Heart right ventricle (tissue), 16 donors: ENCODE measurements around the gene NRL. TPM values are rescaled to one million over a fixed set of nuclear protein-coding genes. Genes with fewer than 3 reads are reported as not detected.

Experiments used
- ATAC-seq, 8 donors: fragments of 200-7000 bp; cut with Tn5 transposase; one replicate each; pipeline ENCODE4 v1.9.1; 2020; ENCODE audit warnings: mild to moderate bottlenecking in 8 of 8, moderate library complexity in 8 of 8, moderate number of reproducible peaks in 1 of 8
- DNase-seq, 2 donors: peaks; one replicate each; pipeline ENCODE4 v3.0.0-alpha.2; 2020
- H3K27ac ChIP-seq, 10 donors: fragments of 200-600 bp; sonication (generic) in 2 of 10; one replicate each; pipeline versions ENCODE4 v1.5.0 to v1.8.0; 2020 to 2022; ENCODE audit warnings: mild to moderate bottlenecking in 3 of 10
- H3K27me3 ChIP-seq, 7 donors: fragments of 200-600 bp; one replicate each; pipeline ENCODE4 v1.8.0; 2021 to 2022; ENCODE audit warnings: mild to moderate bottlenecking in 2 of 7
- H3K36me3 ChIP-seq, 9 donors: fragments of 200-600 bp; sonication (generic) in 1 of 9; one replicate each; pipeline versions ENCODE4 v1.5.0 to v1.8.0; 2020 to 2022; ENCODE audit warnings: mild to moderate bottlenecking in 2 of 9
- H3K4me1 ChIP-seq, 9 donors: fragments of 200-600 bp; sonication (generic) in 1 of 9; one replicate each; pipeline versions ENCODE4 v1.5.0 to v1.8.0; 2020 to 2022; ENCODE audit warnings: mild to moderate bottlenecking in 4 of 9
- H3K4me3 ChIP-seq, 10 donors: fragments of 200-600 bp; sonication (generic) in 2 of 10; one replicate each; pipeline versions ENCODE4 v1.5.0 to v1.8.0; 2020 to 2022; ENCODE audit warnings: mild to moderate bottlenecking in 7 of 10, moderate library complexity in 2 of 10
- H3K9me3 ChIP-seq, 11 donors: fragments of 200-600 bp in 10 of 11; sonication (generic) in 2 of 11; one replicate each; pipeline versions ENCODE4 v1.5.0 to v1.8.0; 2013 to 2022; ENCODE audit warnings: mild to moderate bottlenecking in 2 of 11, control low read depth in 1 of 11, moderate library complexity in 1 of 11
- WGBS, 2 donors: extraction: QIAGEN DNeasy Blood & Tissue Kit; methylation state at CpG; one replicate each; pipeline ENCODE4 v1.1.7; 2013; ENCODE audit warnings: inconsistent platforms in 1 of 2; 5-methylcytosine and 5-hydroxymethylcytosine counted together
- intact Hi-C, 10 donors: fragments of 100-400 bp; cut with DNase I; formaldehyde crosslinking; loops; one replicate each; pipeline versions ENCODE4 v1.11.1 to v1.14.2; 2022
- polyA plus RNA-seq, 2 donors: library from polyadenylated mRNA; stranded (reverse); fragments of 200-250 nt; gene quantifications; one replicate each; pipeline ENCODE4 v1.2.3, GENCODE V29; 2013
- total RNA-seq, 10 donors: library from RNA; stranded (reverse); fragmentation: NEBNext Ultra II Directional in 3 of 10; extraction: Animal tissue kit (Norgen Biotek cat#: 25700) in 3 of 10; gene quantifications; one replicate each; pipeline versions ENCODE4 v1.2.1 to v1.2.4, GENCODE V29; 2021 to 2023
- TF ChIP-seq, protein P1 (sequence below), 9 donors: fragments of 200-600 bp; sonication (generic) in 2 of 9; IDR thresholded peaks; one replicate each; pipeline versions ENCODE4 v1.5.0 to v1.8.0; 2021 to 2022; ENCODE audit warnings: antibody characterized with exemption in 9 of 9, mild to moderate bottlenecking in 5 of 9, moderate library complexity in 1 of 9
- donor health status: Arrhythmogenic right ventricular cardiomyopathy.
- donor health status: ischemic (EF 13 %, LVEDD 7.1; RV severe dilation, severe dysfunction).
- donor health status: healthy with polysubstance abuse.
- donor health status: DM: no; HTN: yes; CAD: no.
- donor health status: DM: no; HTN: no; CAD: no.
- donor health status: ischemic (EF 25% LVEDD 6.9; RV normal size, moderate dysfunction).
- donor health status: ischemic (EF 25% LVEDD 5.7; RV mildly dilated, moderate dysfunction).
- donor health status: healthy.
- donor health status: DM: yes; HTN: yes; CAD: no.
- donor health status: Ischemic cardiomyopathy.
- donor health status: ischemic (EF 35%, LVEDD 5.7; RV mildly dilated, moderate dysfunction).
- donor health status: nonischemic (EF 11% LVEDD 7.7; RV severe dilation, severe dysfunction).
- donor health status: DM: yes; HTN: yes; CAD: no.
- donor health status: PGD.
- donor health status: ischemic (EF 29% LVEDD 5.4; RV normal size, mild dysfunction).
- donor health status: nonischemic (EF 23%, LVEDD 6.1; RV moderate dilation, normal function).

Gene NRL
- total and polyA plus RNA-seq, 12 donors, result 1.5 to 3.5 (median 2.2) TPM

DNA sequence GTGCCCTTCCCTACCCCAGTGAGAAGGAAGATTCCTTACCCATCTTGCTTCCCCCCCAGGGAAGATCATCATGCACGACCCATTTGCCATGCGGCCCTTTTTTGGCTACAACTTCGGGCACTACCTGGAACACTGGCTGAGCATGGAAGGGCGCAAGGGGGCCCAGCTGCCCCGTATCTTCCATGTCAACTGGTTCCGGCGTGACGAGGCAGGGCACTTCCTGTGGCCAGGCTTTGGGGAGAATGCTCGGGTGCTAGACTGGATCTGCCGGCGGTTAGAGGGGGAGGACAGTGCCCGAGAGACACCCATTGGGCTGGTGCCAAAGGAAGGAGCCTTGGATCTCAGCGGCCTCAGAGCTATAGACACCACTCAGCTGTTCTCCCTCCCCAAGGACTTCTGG is 11.3 kb downstream of the NRL start:
- WGBS, 2 donors, result 89% methylated on average over 13 of the region's 13 CpGs
- TF ChIP-seq, protein P1, sequence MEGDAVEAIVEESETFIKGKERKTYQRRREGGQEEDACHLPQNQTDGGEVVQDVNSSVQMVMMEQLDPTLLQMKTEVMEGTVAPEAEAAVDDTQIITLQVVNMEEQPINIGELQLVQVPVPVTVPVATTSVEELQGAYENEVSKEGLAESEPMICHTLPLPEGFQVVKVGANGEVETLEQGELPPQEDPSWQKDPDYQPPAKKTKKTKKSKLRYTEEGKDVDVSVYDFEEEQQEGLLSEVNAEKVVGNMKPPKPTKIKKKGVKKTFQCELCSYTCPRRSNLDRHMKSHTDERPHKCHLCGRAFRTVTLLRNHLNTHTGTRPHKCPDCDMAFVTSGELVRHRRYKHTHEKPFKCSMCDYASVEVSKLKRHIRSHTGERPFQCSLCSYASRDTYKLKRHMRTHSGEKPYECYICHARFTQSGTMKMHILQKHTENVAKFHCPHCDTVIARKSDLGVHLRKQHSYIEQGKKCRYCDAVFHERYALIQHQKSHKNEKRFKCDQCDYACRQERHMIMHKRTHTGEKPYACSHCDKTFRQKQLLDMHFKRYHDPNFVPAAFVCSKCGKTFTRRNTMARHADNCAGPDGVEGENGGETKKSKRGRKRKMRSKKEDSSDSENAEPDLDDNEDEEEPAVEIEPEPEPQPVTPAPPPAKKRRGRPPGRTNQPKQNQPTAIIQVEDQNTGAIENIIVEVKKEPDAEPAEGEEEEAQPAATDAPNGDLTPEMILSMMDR (IDR thresholded peaks at IDR 0.05), result no peak
- intact Hi-C loops, result loop anchor here in 2 of 10 donors (5.0 to 10.0 kb wide), 2 partner anchors 41 to 119 kb away; partner anchors contain the start of gene DHRS4L2 (in 1 of the 2)
- Histone ChIP-seq H3K9me3 (no peaks in the 10 kb centered on the region), H3K27ac (no peak overlapping the region), H3K4me1 (peaks cover 0 to 12% (median 0%) of the 10 kb centered on the region in 9 donors), H3K27me3 (no peaks in the 10 kb centered on the region), H3K4me3 (no peak overlapping the region), H3K36me3 (peaks cover 0 to 57% (median 0%) of the 10 kb centered on the region in 9 donors)
- DNase-seq (no peak), ATAC-seq (peak in 1 of 8 donors; percentile 9)

DNA sequence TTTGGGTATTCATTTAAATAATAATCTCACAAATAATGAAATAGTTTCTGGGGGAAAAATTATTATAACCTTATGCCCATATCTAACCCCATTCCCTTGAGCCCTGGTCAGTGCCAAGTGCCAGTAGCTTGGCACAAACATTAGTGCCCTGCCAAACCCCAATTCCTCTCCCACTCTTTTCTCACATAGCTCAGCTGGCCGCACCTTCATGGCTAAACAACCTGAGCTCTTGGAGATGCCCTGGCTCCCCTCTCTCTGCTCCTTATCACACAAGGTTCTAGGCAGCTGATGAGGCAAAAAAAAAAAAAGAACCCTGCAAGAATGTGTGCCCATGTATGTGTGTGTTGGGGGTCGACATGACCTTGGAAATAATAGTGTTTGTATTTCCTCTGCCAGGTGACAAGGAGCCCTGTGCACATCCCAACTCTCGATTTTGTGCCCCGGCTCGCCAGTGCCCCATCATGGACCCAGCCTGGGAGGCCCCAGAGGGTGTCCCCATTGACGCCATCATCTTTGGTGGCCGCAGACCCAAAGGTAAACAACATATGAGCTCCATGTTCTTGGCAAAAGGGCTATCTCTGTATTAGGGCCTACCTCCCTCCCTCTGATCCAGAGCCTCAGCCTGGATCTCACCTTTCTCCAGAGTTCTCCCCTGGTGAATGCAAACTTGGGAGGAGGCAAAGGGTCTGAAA is 12.2 kb downstream of the NRL start:
- no peak overlapping the region for H3K27ac ChIP-seq
- TF ChIP-seq, protein P1 (IDR thresholded peaks at IDR 0.05), result no peak
- ATAC-seq (no peak), DNase-seq (no peak)
- intact Hi-C loops, result loop anchor here in 2 of 10 donors (5.0 to 10.0 kb wide), 2 partner anchors 40 to 118 kb away; partner anchors contain the start of gene DHRS4L2 (in 1 of the 2)
- peaks cover 0 to 67% (median 0%) of the 10 kb centered on the region in 9 donors for H3K36me3 ChIP-seq
- no peaks in the 10 kb centered on the region for H3K27me3 ChIP-seq
- H3K4me1 ChIP-seq, result peaks cover 0 to 8% (median 0%) of the 10 kb centered on the region in 9 donors
- no peaks in the 10 kb centered on the region for H3K9me3 ChIP-seq
- no peak overlapping the region for H3K4me3 ChIP-seq
- WGBS, 2 donors, result 92% methylated on average over 7 of the region's 7 CpGs

DNA sequence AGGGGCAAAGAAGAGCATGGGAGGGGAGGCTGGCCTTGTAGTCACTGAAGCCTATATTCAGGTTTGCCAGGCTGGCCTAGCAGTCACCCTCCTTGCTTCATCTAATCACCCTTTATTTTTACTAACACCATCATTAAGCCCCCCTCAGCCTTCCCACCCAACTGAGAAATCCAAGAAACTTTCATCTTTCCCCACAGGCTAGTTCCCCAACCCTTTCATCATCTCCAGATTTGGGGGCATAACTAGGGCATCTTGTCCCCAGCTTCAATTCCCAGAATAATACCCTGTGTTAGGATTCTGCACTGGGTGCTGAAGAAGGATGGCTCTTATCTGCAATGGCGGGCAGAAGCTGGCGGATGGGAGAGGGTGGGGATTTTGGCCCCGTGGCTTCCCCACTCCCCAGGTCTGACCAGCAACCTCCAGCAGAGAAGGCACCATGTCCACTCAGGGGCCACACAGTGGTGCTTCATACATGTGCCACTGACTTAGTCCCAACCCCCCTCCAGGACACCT is 13.7 kb downstream of the NRL start:
- no peak for ATAC-seq
- 92 to 97% methylated on average over 3 of the region's 3 CpGs for WGBS, 2 donors
- no peak overlapping the region for H3K4me3 ChIP-seq
- TF ChIP-seq, protein P1 (IDR thresholded peaks at IDR 0.05), result no peak
- no peaks in the 10 kb centered on the region for H3K27me3 ChIP-seq
- H3K36me3 ChIP-seq, result peaks cover 0 to 67% (median 0%) of the 10 kb centered on the region in 9 donors
- H3K27ac ChIP-seq, result no peak overlapping the region
- no peaks in the 10 kb centered on the region for H3K9me3 ChIP-seq
- peaks cover 0 to under 1% (median 0%) of the 10 kb centered on the region in 9 donors for H3K4me1 ChIP-seq
- no peak for DNase-seq
- intact Hi-C loops, result loop anchor here in 2 of 10 donors (5.0 to 10.0 kb wide), 2 partner anchors 39 to 116 kb away; partner anchors contain the start of gene DHRS4L2 (in 1 of the 2)

DNA sequence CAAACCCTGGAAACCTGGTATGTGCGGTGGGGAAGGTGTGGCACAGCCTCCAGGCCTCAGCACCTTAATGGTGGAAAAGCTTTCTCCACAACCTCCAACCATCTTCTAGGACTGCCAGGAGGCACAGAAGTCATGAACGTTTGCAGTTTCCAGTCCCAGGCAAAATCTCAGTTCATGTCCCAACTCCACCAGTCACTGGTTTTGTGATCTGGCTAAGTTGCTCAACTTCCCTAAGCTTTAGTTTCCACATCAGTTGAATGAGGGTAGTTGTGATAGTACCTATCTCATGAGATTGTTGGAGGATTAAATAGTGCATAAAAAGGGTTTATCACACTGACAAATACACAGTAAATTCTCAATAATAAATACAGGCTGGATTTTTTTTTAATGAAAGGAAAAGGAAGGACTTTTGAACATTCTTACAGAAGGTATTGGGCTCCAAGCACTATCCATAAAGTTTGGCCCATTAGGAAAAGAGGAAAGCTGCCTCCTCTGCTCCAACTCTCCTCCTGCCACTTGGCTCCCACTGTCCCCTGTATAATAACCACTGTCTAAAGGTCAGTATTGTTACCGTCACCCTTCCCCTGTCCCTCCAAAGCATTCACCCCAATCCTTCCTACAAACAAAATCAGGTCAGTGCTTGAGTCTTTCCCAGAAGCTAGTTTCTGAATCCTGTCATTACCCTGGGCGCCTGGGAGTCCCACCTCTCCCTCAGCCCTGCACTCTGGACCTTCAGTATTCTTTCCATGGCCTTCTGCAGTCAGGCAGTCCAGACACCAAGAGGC is 14.4 kb downstream of the NRL start:
- ATAC-seq (no peak), DNase-seq (no peak)
- H3K4me3 ChIP-seq, result no peak overlapping the region
- no peaks in the 10 kb centered on the region for H3K9me3 ChIP-seq
- intact Hi-C loops, result loop anchor here in 2 of 10 donors (5.0 to 10.0 kb wide), 2 partner anchors 38 to 116 kb away; partner anchors contain the start of gene DHRS4L2 (in 1 of the 2)
- peaks cover 0 to 5% (median 1%) of the 10 kb centered on the region in 9 donors for H3K4me1 ChIP-seq
- peaks cover 0 to 67% (median 0%) of the 10 kb centered on the region in 9 donors for H3K36me3 ChIP-seq
- H3K27me3 ChIP-seq, result no peaks in the 10 kb centered on the region
- whole genome bisulfite sequencing, 2 donors, result 85 to 86% methylated on average over 4 of the region's 4 CpGs
- H3K27ac ChIP-seq, result no peak overlapping the region
- TF ChIP-seq, protein P1 (IDR thresholded peaks at IDR 0.05), result no peak
